A549 (cell line): ENCODE measurements around the gene GPSM3.

Experiments
- CEBPB ChIP-seq, 2 experiments: fragments of >200 bp in 1 of 2; sonication (Bioruptor Twin) in 1 of 2; formaldehyde crosslinking in 1 of 2; IDR thresholded peaks; 2 replicates each; pipeline ENCODE4 v1.6.1; 2012 to 2016
- CTCF ChIP-seq: fragments of >200 bp; sonication (Bioruptor Twin); formaldehyde crosslinking; IDR thresholded peaks from 3 replicates; pipeline ENCODE4 v1.5.1; 2016
- HOXA7 ChIP-seq: fragments of 250-450 bp; sonication (Bioruptor Pico); IDR thresholded peaks from 2 replicates; pipeline ENCODE4 v1.5.0; 2020; ENCODE audit warnings: mild to moderate bottlenecking, moderate library complexity
- POLR2A ChIP-seq: IDR thresholded peaks from 2 replicates; pipeline ENCODE4 v1.6.1; 2012; ENCODE audit warnings: mild to moderate bottlenecking, low read length
- RNF2 ChIP-seq: fragments of 200-600 bp; sonication (generic); IDR thresholded peaks from 2 replicates; pipeline ENCODE4 v1.6.1; 2016; ENCODE audit warnings: low read depth, mild to moderate bottlenecking, antibody characterized with exemption, moderate library complexity, borderline replicate concordance
- ZFP36 ChIP-seq: fragments of 450-650 bp; IDR thresholded peaks from 2 replicates; pipeline ENCODE4 v1.6.1; 2014; ENCODE audit warnings: borderline replicate concordance; ENCODE audit not compliant: partially characterized antibody
- TF ChIP-seq, protein P1 (sequence below): fragments of 450-650 bp; IDR thresholded peaks from 2 replicates; pipeline ENCODE4 v1.6.1; 2014; ENCODE audit warnings: antibody characterized with exemption

DNA sequence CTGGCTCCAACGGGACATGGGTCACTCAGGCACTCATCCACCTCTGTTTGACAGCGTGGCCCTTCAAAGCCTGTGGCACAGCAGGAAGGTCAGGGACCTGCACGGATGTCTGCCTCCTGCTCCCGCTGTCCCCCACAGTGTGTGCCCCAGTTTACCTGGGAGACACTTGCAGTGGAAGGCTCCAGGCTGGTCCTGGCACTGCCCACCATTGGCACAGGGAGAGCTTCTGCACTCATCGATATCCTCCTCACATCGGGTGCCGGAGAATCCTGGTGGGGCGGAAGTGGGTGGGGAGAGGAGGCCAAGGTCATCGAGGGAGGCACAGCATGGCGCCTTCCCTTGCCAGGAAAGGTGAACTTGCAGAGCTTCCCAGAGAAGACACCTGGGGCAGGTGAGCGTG, 24.6 kb upstream of the GPSM3 start:
- TF ChIP-seq HOXA7 (CRISPR knock-in tag) (no peak), ZFP36 (no peak), CTCF (no peak), POLR2A (no peak), CEBPB (IDR thresholded peaks at IDR 0.05) (no peak), RNF2 (no peak)
- TF ChIP-seq, protein P1, sequence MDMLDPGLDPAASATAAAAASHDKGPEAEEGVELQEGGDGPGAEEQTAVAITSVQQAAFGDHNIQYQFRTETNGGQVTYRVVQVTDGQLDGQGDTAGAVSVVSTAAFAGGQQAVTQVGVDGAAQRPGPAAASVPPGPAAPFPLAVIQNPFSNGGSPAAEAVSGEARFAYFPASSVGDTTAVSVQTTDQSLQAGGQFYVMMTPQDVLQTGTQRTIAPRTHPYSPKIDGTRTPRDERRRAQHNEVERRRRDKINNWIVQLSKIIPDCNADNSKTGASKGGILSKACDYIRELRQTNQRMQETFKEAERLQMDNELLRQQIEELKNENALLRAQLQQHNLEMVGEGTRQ, result no peak
